Daoy (cell line): Measurements from ENCODE around the gene FAM83B. TPM values are rescaled to one million over a fixed set of nuclear protein-coding genes. Genes with fewer than 3 reads are reported as not detected.
"Not testable (repeated sequence)": the region's sequence is repeated elsewhere in the genome, so short reads cannot be mapped to it uniquely, and the experiment has no call there.

ENCODE experiments used
- DNase-seq: peaks from one replicate; pipeline ENCODE4 v3.0.0-alpha.2; 2015; ENCODE audit warnings: low read depth
- total RNA-seq: library from RNA; depleted of rRNA; stranded (reverse); fragments of >200 nt; shearing (Covaris generic); gene quantifications from 2 replicates; pipeline ENCODE4 v1.2.3, GENCODE V29; 2014

Gene FAM83B
- total RNA-seq, 1 experiment from 2014 or later: not detected

GRCh38 chr6:54861905-54862616 lies 15.5 kb downstream of the FAM83B start:
- no peak for DNase-seq

DNA sequence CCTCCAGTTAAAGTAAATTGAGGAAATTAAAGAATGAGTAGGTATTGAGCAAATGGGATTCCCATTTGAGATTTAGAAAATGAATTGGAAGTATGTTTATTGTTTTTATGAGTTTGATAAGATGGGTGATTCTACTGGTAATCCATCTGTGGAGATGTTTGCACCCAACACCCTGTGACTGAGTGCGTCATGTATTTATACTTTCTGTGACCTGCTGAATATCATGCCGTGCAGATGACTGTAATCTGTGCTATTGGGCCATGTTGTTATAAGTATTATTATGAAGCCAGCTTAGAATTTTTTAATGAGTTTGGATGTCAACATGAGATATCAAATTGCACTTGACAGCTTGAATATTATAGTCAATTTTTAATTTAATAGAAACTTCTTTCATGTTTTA lies 17.7 kb downstream of the FAM83B start:
- DNase-seq: no peak

DNA sequence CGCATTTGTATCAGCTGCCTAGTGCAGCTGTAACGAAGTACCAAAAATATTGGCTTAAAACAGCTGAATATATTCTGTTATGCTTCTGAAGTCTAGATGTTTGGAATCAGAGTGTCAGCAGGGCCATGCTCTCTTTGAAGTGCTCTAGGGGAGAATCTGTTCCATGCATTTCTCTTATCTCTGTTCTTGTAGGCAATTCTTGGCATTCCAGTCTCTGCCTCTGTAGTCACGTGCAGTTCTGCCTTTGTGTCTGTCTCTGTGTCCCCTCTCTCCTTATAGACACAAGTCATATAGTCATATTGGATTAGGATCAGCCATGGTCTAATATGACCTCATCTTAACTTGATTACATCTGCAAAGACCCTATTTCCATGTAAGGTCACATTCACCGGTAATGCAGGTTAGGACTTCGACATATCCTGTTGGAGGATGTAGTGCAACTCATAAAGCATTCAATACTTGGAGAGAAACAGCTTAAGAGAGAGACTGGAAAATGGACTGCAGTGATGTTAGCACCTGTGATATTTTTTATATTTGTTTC lies 18.6 kb downstream of the FAM83B start:
- no peak for DNase-seq

- no peak for DNase-seq
These were observed 22.0 kb downstream of the FAM83B start for GRCh38 chr6:54868556-54868955.

GRCh38 chr6:54873599-54873998 lies 27.0 kb downstream of the FAM83B start:
- DNase-seq: no peak

DNA sequence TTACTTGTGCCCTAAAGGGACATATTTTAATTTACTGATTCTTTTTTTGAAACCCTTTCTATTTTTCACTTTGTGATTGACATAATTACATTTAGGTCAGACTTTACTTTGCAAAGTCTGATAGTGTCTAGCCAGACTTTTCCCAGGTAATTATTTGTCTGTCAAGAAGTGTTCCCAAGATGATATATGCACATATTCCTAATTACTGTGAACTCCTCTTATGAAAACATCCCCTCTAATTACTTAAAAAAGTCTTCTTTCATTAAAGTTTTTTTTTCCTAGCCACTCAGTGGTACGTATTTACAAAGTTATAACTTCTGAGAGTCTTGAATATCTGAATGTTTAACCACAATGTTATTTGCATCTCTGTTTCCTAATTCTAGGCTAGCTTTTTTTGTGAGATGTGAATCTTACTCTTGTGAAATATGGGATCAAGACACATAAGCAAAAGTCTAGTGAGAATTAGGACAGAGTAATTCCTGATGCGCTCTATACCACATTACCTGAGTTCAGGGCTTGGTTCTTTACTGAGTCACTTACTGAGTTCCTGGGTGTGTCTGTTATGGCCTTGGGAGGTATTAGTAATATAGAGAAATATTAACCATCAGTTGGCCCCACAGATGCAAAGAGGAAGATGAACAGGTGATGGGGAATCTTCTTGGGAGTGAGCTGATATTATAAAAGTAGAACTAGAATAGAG lies 27.9 kb downstream of the FAM83B start:
- DNase-seq: no peak

GRCh38 chr6:54875539-54875938 lies 29.0 kb downstream of the FAM83B start:
- DNase-seq: no peak

- DNase-seq: no peak
These were observed 29.8 kb downstream of the FAM83B start for GRCh38 chr6:54876365-54876764.

GRCh38 chr6:54876871-54877270 lies 30.3 kb downstream of the FAM83B start:
- no peak for DNase-seq

- DNase-seq: no peak
These were observed 31.2 kb downstream of the FAM83B start for GRCh38 chr6:54877713-54878317.

DNA sequence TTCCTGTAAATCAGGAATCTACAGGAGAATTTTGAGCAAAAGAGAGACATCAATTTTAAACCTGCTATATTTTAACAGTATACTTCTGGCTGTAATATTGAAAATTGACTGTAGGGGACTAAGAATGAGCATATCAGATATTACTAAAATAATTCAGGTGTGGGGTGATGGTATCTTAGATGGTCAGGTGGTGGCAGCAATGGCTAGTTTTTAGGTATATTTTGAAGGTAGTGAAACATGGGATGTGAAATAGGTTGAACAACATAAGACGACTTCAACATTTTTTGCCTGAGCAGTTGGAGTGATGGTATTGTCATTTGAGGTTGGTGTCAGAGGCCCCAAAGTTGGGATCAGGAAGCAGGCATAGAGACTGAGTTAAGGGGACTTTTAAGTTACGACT lies 32.1 kb downstream of the FAM83B start:
- no peak for DNase-seq

DNA sequence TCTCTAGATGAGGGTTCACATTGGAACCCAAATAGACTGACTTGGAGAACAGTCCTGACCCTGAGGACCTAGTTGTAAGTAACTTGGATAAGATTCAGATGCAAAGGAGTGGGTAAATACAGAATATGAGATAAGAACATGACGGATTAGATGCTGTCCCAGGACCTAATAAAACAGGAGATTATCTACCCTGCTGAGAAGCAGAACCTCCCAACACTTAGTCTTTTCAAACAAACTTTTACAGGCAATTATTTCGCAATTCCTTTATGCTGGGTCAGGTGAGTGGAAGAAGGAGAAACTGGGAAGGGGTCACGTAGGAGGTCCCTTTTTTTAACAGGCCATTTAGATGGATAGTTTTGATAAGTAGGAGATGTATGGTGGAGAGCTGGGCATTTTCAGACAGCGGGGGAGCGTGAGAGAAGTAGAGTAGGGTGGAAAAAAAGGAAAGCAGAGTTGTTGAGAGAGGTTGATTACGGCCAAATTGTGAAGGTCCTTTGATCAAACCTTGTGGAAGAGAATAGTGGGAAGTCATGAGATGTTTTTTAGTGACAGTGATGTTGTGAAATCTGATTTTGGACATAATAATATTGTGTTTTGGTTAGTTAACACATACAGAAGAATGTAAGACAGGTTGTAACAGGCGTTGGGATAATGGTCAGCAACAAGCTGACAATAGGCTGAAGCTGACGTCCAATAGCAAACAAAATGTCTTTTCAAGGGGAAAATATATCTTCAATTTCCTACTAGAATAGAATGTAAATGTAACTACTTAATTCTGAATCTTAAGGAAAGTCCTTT lies 32.8 kb downstream of the FAM83B start:
- DNase-seq: no peak

DNA sequence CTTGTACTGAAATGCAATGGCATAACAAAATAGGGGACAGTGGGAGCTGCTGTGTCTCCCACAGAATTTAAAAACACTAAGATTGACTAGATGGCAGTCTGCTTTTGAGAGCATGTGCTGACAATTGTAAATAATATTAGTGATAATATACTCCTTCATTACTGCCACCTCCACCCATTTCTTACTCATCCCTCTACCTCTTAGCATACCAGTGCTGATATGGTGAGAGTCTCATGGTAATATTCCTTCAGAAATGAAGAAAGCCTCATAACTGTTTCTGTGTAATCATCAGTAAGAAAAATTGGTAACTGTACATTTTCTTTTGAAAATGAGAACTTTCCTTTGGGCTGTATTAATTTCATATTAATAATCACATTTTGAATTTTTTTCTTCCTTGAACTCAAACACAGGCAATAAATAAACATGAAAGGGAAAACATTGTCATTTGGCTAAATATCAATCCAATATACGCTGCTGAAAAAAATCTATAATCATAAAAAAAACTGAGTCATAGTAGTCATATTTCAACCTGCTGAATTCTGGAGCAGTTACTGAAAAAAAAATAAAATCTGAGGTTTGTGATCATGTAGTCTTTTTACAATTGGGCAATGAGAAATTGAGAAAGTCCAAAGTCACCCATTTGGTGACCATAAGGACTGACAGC lies 34.6 kb downstream of the FAM83B start:
- no peak for DNase-seq

- DNase-seq: not testable (repeated sequence)
These were observed 35.3 kb downstream of the FAM83B start for GRCh38 chr6:54881891-54882290.

- no peak for DNase-seq
These were observed 40.5 kb downstream of the FAM83B start for GRCh38 chr6:54886932-54887584.

DNA sequence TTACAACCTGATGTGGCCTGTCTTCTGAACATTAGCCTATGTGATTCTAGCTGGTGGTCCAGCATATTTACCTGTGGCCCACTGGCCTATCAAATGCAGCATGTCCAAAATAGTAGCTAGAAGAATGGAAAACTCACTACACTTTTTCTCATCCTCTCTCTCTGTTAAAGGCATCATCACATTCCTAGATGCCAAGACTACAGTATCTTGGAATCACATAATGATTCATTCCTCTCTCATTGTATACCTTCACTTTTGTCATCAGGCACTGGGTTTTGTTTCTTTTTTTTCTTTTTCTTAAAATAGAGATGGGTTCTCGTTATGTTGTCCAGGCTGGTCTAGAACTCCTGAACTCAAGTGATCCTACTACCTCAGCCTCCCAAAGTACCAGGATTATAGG lies 45.0 kb downstream of the FAM83B start:
- no peak for DNase-seq

DNA sequence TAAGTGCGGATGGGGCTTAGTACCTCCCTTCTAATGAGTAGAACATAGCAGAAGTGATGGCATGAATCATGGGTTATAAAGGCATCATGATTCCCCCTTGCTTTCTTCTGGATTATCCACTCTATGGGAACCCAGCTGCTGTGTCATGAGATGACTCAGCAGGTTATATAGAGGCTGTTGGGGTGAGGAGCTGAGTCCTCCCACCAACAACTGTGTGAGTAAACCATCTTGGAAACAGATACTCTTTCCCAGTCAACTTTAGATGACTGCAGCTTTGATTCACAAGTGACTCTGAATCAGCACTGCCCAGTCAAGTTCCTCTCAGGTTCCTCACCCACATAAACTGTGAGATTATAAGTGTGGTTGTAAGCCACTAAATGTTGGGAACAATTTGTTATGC lies 46.3 kb downstream of the FAM83B start:
- DNase-seq: peak; percentile 9

GRCh38 chr6:54893818-54894217 lies 47.2 kb downstream of the FAM83B start:
- no peak for DNase-seq

- no peak for DNase-seq
These were observed 49.7 kb downstream of the FAM83B start for GRCh38 chr6:54896302-54896701.

DNA sequence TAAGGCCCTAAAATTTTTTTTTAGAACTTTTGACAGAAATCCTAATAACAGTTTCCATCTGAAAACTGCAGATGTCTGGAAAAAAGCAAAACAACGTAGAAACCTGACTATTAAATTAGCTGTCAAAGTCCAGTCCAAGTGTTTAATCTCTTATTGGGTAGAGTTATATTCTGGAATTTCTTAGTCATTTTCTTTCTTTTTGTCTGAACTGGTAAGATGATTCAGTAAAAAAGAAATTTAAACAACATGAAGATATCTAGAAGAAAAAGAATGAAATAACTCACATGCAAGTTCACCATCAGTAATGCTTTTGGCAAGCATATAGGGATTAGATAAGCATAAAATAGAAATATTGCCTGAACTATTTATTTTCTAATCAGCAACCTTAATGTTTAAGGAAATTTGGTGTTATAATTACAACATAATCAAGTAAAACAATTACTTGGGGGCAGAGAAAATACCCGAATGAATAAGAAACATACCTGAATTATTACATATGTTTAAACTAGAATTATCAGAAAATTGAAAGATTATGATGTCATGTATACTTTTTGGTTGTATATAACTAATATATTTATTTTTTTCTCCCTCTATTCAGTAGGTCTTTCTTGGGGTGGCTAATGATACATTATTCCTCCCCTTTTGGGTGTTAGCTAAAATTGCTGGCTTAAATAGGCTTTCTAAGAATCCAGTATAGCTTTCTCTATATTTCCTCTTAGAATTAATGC lies 51.1 kb downstream of the FAM83B start:
- no peak for DNase-seq
